ENCODE results near the gene HTR3B. TPM values are rescaled to one million over a fixed set of nuclear protein-coding genes. Genes with fewer than 3 reads are reported as not detected.
A peak's percentile ranks its signal among the peaks of the same experiment; 100 is the strongest.

The HTR3B gene
- total RNA-seq, 1 experiment from 2014 or later, result not detected

DNA sequence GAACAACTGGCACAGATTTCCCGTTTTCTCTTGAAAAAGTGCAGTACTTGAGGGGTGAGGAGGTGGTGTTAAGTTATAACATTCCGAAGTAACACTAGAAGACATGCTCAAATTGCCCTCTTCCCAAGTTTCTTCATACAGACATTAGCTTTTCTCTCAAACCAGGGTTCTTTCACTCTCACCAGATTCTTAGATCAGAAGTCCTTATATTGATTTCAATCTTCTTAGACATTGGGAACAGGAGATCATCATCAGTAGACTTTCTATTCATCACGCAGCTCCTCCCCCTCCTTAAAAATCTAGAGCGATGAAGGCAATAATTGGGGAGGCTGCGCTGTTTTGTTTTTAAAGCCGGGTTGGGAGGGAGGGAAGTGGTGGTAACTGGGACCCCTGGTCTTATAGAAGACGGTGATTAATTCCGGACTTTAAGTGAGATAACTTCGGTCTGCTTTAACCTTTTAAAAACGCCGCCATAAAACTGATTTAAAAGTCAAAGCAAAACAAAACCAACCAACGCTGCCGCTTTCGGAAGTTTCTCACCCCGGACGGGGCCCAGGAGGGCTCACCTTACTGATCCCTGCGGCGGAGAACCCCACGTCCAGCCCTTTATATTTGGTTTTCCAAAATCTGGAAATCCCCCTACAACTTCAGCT, 29.9 kb upstream of the HTR3B start:
- Histone ChIP-seq H2BK20ac (ENCODE audit: low read depth, low read length, poor library complexity, severe bottlenecking) (no peak overlapping the region), H3K4me1 (ENCODE audit: insufficient read depth, low read length) (peaks cover 6% of the 10 kb centered on the region), H3K9me3 (ENCODE audit: control insufficient read depth, low read depth, low read length) (no peaks in the 10 kb centered on the region), H3T11ph (ENCODE audit: low read length) (no peak overlapping the region), H3K4ac (ENCODE audit: low read depth, low read length) (no peak overlapping the region), H3K18ac (ENCODE audit: insufficient read length, low read depth, low read length) (no peak overlapping the region), H3K4me2 (ENCODE audit: insufficient read depth, insufficient read length, low read length) (peak overlapping the region; percentile 98), H2AK5ac (ENCODE audit: insufficient read length, low read length) (no peak overlapping the region), H3K23me2 (ENCODE audit: insufficient read length, low read depth, low read length, poor library complexity, severe bottlenecking) (peaks cover 10% of the 10 kb centered on the region), H2BK15ac (ENCODE audit: low read depth, low read length) (no peak overlapping the region), H3K27ac (ENCODE audit: insufficient read length, low read depth, low read length) (peak overlapping the region; percentile 37), H3K23ac (ENCODE audit: insufficient read length, low read depth, low read length) (no peak overlapping the region), H2AFZ (ENCODE audit: low read length) (no peak overlapping the region), H3K27me3 (ENCODE audit: insufficient read depth, low read length) (no peaks in the 10 kb centered on the region), H4K20me1 (ENCODE audit: control insufficient read depth, insufficient read depth, insufficient read length) (no peaks in the 10 kb centered on the region), H3K79me1 (ENCODE audit: insufficient read depth, low read depth, low read length, poor library complexity, severe bottlenecking) (peaks cover 4% of the 10 kb centered on the region), H4K5ac (ENCODE audit: insufficient read length, low read depth, low read length) (no peak overlapping the region), H2BK120ac (ENCODE audit: low read depth, low read length, poor library complexity, severe bottlenecking) (no peak overlapping the region), H3K79me2 (ENCODE audit: insufficient read depth, low read length) (peaks cover 38% of the 10 kb centered on the region), H3K9ac (ENCODE audit: extremely low read depth, insufficient read length, low read length) (peak overlapping the region; percentile 87), H4K8ac (replicated peaks; ENCODE audit: insufficient read length, low read depth, low read length) (no peak overlapping the region), H2BK5ac (ENCODE audit: insufficient read length, low read length) (no peak overlapping the region), H4K91ac (ENCODE audit: insufficient read length, low read depth, low read length) (no peak overlapping the region), H3K56ac (ENCODE audit: insufficient read length, low read depth, low read length) (no peak overlapping the region), H3K14ac (ENCODE audit: insufficient read depth, low read length) (peak overlapping the region; percentile 61; the same call in 1 of the 2 replicates), H2BK12ac (ENCODE audit: insufficient read length, low read depth, low read length) (no peak overlapping the region)
- H3K27me3 Mint-ChIP-seq (ENCODE audit: low read depth), result no peaks in the 10 kb centered on the region
- H3K9me3 Mint-ChIP-seq, result 0 out of 5 replicates have a peak, but pooled peaks cover 5% of the 10 kb centered on the region in 2 experiments
- no CpG with 5 or more reads among the region's 19 CpGs for WGBS (ENCODE audit: extremely low coverage, insufficient read length, low lambda C conversion rate)
- peak overlapping the region; percentile 3 to 91 (median 65); a peak in 5 of 7 replicates for H3K27ac Mint-ChIP-seq
- H3K4me3 Mint-ChIP-seq, result peak overlapping the region; percentile 86 to 89
- peaks cover 48 to 55% of the 10 kb centered on the region in 2 experiments for H3K4me1 Mint-ChIP-seq
- H3K36me3 Mint-ChIP-seq (ENCODE audit: insufficient read depth in 1 of 3, low read depth in 3 of 3), result peaks cover 16 to 40% (median 26%) of the 10 kb centered on the region in 3 experiments
- TF ChIP-seq, protein P1, sequence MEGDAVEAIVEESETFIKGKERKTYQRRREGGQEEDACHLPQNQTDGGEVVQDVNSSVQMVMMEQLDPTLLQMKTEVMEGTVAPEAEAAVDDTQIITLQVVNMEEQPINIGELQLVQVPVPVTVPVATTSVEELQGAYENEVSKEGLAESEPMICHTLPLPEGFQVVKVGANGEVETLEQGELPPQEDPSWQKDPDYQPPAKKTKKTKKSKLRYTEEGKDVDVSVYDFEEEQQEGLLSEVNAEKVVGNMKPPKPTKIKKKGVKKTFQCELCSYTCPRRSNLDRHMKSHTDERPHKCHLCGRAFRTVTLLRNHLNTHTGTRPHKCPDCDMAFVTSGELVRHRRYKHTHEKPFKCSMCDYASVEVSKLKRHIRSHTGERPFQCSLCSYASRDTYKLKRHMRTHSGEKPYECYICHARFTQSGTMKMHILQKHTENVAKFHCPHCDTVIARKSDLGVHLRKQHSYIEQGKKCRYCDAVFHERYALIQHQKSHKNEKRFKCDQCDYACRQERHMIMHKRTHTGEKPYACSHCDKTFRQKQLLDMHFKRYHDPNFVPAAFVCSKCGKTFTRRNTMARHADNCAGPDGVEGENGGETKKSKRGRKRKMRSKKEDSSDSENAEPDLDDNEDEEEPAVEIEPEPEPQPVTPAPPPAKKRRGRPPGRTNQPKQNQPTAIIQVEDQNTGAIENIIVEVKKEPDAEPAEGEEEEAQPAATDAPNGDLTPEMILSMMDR (conservative IDR thresholded peaks at IDR 0.05), result no peak
- no peak for DNase-seq
